Endothelial cell (in vitro differentiated cells): ENCODE measurements around the gene VPS37C. TPM values are rescaled to one million over a fixed set of nuclear protein-coding genes. Genes with fewer than 3 reads are reported as not detected.
"Not testable (repeated sequence)": the region's sequence is repeated elsewhere in the genome, so short reads cannot be mapped to it uniquely, and the experiment has no call there.

ENCODE experiments used
- DNase-seq: peaks from one replicate; pipeline ENCODE4 v3.0.0; 2021; ENCODE audit warnings: low spot score
- H3K27ac Mint-ChIP-seq: one replicate; pipeline ENCODE4 v1.8.0; 2021; ENCODE audit warnings: mixed read lengths, inconsistent platforms; ENCODE audit not compliant: unreplicated experiment
- H3K27me3 Mint-ChIP-seq: one replicate; pipeline ENCODE4 v1.8.0; 2021; ENCODE audit warnings: mild to moderate bottlenecking, moderate library complexity, mixed read lengths, inconsistent platforms; ENCODE audit not compliant: unreplicated experiment
- H3K36me3 Mint-ChIP-seq: one replicate; pipeline ENCODE4 v1.8.0; 2021; ENCODE audit warnings: mild to moderate bottlenecking, low read depth, mixed read lengths, inconsistent platforms; ENCODE audit not compliant: unreplicated experiment
- H3K4me1 Mint-ChIP-seq: one replicate; pipeline ENCODE4 v1.8.0; 2021; ENCODE audit warnings: mild to moderate bottlenecking, mixed read lengths, inconsistent platforms; ENCODE audit not compliant: unreplicated experiment
- H3K4me3 Mint-ChIP-seq: one replicate; pipeline ENCODE4 v1.8.0; 2021; ENCODE audit warnings: mild to moderate bottlenecking, mixed read lengths, inconsistent platforms; ENCODE audit not compliant: unreplicated experiment
- H3K9me3 Mint-ChIP-seq: one replicate; pipeline ENCODE4 v1.8.0; 2021; ENCODE audit warnings: mixed read lengths, inconsistent platforms; ENCODE audit not compliant: unreplicated experiment
- total RNA-seq: library from RNA; stranded (reverse); fragmentation: NEBNext Ultra II Directional; extraction: Animal tissue kit (Norgen Biotek cat#: 25700); gene quantifications from one replicate; pipeline ENCODE4 v1.2.1, GENCODE V29; 2021; ENCODE audit not compliant: unreplicated experiment
- TF ChIP-seq, protein P1 (sequence below): fragments of 200-600 bp; sonication (generic); IDR thresholded peaks from one replicate; pipeline ENCODE4 v1.5.0; 2021; ENCODE audit warnings: antibody characterized with exemption; ENCODE audit not compliant: unreplicated experiment

Gene VPS37C
- total RNA-seq, 1 donor from 2014 or later = 23.9 TPM

GRCh38 chr11:61181489-61181888 is 20.3 kb upstream of the VPS37C start:
- no peaks in the 10 kb centered on the region for H3K36me3 Mint-ChIP-seq
- no peaks in the 10 kb centered on the region for H3K27me3 Mint-ChIP-seq
- H3K4me1 Mint-ChIP-seq = no peaks in the 10 kb centered on the region
- DNase-seq = no peak
- no peak overlapping the region for H3K27ac Mint-ChIP-seq
- TF ChIP-seq, protein P1, sequence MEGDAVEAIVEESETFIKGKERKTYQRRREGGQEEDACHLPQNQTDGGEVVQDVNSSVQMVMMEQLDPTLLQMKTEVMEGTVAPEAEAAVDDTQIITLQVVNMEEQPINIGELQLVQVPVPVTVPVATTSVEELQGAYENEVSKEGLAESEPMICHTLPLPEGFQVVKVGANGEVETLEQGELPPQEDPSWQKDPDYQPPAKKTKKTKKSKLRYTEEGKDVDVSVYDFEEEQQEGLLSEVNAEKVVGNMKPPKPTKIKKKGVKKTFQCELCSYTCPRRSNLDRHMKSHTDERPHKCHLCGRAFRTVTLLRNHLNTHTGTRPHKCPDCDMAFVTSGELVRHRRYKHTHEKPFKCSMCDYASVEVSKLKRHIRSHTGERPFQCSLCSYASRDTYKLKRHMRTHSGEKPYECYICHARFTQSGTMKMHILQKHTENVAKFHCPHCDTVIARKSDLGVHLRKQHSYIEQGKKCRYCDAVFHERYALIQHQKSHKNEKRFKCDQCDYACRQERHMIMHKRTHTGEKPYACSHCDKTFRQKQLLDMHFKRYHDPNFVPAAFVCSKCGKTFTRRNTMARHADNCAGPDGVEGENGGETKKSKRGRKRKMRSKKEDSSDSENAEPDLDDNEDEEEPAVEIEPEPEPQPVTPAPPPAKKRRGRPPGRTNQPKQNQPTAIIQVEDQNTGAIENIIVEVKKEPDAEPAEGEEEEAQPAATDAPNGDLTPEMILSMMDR = no peak
- no peaks in the 10 kb centered on the region for H3K9me3 Mint-ChIP-seq
- H3K4me3 Mint-ChIP-seq = no peak overlapping the region

- H3K27ac Mint-ChIP-seq, H3K4me3 Mint-ChIP-seq, H3K36me3 Mint-ChIP-seq, H3K27me3 Mint-ChIP-seq, DNase-seq, H3K4me1 Mint-ChIP-seq, H3K9me3 Mint-ChIP-seq: not testable (repeated sequence)
These were observed 19.0 kb upstream of the VPS37C start for GRCh38 chr11:61180205-61180604.

DNA sequence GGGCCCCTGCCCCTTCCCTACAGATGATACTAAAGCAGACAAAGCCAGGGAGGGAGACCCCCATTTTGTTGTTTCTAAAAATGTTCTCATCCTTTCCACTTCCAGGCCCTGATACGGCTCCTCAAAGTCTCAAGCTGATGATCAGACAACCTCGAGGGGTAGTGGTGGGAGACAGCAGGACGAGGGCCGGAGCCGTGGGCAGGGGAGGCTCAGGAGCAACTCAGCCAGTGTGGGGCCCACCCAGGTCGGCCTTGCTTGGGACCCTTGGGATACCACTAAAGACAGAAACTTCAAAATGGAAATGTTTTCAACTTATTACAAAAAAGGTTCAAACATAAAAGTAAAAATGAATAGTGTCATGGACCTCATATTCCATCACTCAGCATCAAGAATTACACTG is 15.2 kb upstream of the VPS37C start:
- no peak overlapping the region for H3K27ac Mint-ChIP-seq
- peaks cover 11% of the 10 kb centered on the region for H3K4me1 Mint-ChIP-seq
- peaks cover 6% of the 10 kb centered on the region for H3K27me3 Mint-ChIP-seq
- no peak for DNase-seq
- no peak overlapping the region for H3K4me3 Mint-ChIP-seq
- H3K9me3 Mint-ChIP-seq = no peaks in the 10 kb centered on the region
- peaks cover 4% of the 10 kb centered on the region for H3K36me3 Mint-ChIP-seq
- TF ChIP-seq, protein P1 = no peak

DNA sequence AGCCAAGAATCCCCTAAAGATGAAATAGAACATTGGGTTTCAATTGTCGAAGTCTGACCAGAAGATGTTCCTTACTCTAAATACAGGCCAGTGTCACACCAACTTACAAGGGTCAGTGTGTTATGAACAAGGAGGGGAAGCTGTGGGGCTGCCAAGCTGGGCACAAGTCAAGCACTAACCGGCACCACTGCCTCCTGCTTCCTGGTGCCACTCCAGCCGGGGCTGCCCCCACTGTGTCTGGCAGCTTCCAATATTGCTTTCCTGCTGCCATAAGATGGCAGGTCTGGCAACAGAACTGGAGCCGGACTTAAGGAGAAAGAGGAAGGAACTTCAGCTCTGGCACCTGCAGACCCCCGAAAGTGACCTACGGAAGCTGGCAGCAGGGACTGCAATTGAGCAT is 13.7 kb upstream of the VPS37C start:
- H3K36me3 Mint-ChIP-seq = peaks cover 4% of the 10 kb centered on the region
- peaks cover 6% of the 10 kb centered on the region for H3K27me3 Mint-ChIP-seq
- TF ChIP-seq, protein P1 = no peak
- peaks cover 11% of the 10 kb centered on the region for H3K4me1 Mint-ChIP-seq
- H3K4me3 Mint-ChIP-seq = no peak overlapping the region
- no peak for DNase-seq
- no peaks in the 10 kb centered on the region for H3K9me3 Mint-ChIP-seq
- no peak overlapping the region for H3K27ac Mint-ChIP-seq

DNA sequence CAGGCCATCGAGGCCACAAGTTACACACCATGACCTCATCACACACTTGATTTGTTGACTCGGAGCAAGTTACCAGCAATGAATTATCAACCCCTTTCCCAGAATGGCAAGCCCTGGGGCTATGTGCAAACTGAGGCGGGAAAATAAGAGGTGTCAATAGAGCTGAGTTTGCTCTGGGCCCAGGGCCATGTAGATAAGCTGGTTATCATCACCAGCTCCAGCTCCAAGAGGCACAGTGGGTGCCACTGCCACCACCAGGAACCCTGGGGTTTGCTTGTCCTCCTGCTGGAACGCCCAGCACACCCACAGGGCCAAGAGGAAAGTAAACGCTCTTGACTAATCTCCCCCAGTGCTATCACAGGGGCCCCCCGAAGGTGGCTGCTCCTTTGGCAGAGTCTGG is 13.0 kb upstream of the VPS37C start:
- no peak overlapping the region for H3K27ac Mint-ChIP-seq
- peaks cover 11% of the 10 kb centered on the region for H3K4me1 Mint-ChIP-seq
- TF ChIP-seq, protein P1 = no peak
- H3K27me3 Mint-ChIP-seq = peaks cover 6% of the 10 kb centered on the region
- no peak overlapping the region for H3K4me3 Mint-ChIP-seq
- no peaks in the 10 kb centered on the region for H3K9me3 Mint-ChIP-seq
- DNase-seq = no peak
- peaks cover 4% of the 10 kb centered on the region for H3K36me3 Mint-ChIP-seq

- Mint-ChIP-seq H3K4me1 (peaks cover 11% of the 10 kb centered on the region), H3K27ac (no peak overlapping the region), H3K9me3 (no peaks in the 10 kb centered on the region), H3K4me3 (no peak overlapping the region), H3K27me3 (peaks cover 6% of the 10 kb centered on the region), H3K36me3 (peaks cover 4% of the 10 kb centered on the region)
- TF ChIP-seq, protein P1 = no peak
- DNase-seq = no peak
These were observed 12.2 kb upstream of the VPS37C start for GRCh38 chr11:61173456-61173855.
